Measurements from ENCODE around the gene CT45A10.
"Not testable (repeated sequence)": the region's sequence is repeated elsewhere in the genome, so short reads cannot be mapped to it uniquely, and the experiment has no call there.

CT45A10 gene

DNA sequence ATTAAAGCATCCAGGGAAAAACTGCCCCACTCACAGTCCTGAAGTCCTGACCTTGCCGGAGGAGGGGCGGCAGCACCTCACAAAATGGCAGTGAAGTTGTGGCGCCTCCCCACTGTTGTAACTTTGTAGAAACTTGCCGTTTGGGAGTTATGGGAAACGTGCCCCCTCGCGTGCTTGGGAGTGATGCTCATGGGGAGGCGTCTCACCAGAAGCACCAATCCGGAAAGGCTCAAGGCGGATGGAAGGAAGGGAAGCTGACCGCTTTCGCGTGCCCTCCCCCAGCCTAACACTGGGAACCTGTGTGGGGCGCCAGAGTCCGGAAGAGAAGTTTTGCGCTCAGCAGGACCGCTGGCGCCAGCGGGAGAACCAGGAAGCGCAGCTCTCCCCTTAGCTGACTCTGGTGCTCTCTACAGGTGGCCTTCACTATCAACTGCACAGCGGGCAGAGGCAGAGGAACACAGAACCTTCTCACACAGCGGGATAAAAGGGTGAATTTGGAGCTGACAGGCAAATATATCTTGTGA lies at the start of gene CT45A10, which contains the start of gene SAGE1:
TSS of gene CT45A10 (minus strand) at position 151 of the 524 bp plus-strand sequence. CDS start 8,100 bp downstream, outside the sequence.
TSS of gene SAGE1 (plus strand) at position 423 of the 524 bp plus-strand sequence. CDS start 2,527 bp downstream, outside the sequence.
- no peak for DNase-seq

DNA sequence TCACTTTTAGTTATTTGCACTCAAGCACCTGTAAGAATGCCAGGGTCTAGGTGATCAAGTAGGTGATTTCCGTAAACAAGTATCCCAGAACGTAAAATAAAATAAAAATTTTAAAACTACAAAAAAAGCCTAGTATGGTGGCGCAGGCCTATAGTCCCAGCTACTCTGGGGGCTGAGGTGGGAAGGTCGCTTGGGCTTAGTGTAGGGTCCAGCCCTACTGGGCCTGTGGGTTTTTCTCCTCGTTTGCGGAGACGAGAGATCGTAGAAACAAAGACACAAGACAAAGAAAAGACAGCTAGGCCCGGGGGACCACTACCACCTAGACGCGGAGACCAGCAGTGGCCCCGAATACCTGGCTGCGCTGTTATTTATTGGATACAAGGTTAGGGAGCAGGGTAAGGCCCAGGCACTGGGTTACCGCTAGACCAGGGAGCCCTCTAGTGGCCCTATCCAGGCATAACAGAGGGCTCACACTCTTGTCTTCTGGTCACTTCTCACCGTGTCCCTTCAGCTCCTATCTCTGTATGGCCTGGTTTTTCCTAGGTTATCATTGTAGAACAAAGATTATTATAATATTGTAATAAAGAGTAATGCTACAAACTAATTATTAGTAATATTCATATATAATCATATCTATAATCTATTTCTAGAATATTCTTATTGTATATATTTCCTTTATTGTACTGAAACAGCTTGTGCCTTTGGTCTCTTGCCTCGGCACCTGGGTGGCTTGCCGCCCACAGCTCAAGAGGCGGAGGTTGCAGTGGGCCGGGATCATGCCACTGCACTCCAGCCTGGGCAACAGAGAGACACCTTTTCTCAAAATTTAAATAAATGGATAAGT lies 38.6 kb upstream of the CT45A10 start:
- no peak for DNase-seq

GRCh38 chrX:135927897-135928296 lies 34.7 kb upstream of the CT45A10 start:
- DNase-seq = no peak

DNA sequence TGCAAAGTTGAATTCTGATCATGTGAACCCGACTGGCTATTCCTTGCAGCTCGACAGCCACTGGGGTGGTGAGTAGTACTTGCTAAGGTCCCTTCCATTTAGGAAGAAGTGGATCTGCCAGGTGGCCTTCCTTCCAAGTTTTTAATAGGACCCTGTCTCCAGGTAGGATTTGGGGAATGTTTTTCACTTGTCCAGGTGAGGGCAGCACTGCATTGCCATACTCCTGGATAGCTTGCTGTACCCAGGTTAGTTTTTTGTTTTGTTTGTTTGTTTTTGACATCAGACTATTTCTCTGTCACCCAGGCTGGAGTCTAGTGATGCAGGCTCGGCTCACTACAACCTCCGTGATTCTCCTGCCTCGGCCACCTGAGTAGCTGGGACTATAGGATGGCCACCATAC lies 30.1 kb upstream of the CT45A10 start:
- DNase-seq = no peak

GRCh38 chrX:135920516-135920915 lies 27.3 kb upstream of the CT45A10 start:
- DNase-seq = not testable (repeated sequence)

GRCh38 chrX:135914404-135914803 lies 21.2 kb upstream of the CT45A10 start:
- DNase-seq = no peak

GRCh38 chrX:135910251-135910650 lies 17.0 kb upstream of the CT45A10 start:
- no peak for DNase-seq

GRCh38 chrX:135892781-135893180 lies 463 bp downstream of the CT45A10 start:
- no peak for DNase-seq

GRCh38 chrX:135890087-135890585 lies 3.1 kb downstream of the CT45A10 start:
- no peak for DNase-seq

- not testable (repeated sequence) for DNase-seq
These were observed 4.3 kb downstream of the CT45A10 start for GRCh38 chrX:135888976-135889375.

GRCh38 chrX:135888230-135888629 lies 5.0 kb downstream of the CT45A10 start:
- not testable (repeated sequence) for DNase-seq

DNA sequence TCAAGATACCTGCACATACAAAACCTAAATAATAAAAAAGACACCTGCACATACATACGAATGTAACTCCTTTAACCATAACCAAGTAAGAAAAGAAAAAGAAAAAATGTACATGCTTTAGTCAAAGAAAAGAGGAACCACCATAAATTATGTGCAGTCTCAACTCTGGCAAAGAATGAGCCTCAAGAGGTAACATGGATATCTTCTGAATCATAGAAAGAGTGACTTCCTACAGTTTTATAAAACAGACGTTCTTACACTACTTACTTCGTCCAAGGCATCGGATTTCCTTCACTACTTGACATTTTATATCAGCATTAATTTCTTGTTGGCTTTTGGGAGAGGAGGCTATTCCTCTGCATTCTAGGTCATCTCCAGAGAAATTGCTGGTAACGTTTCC lies 10.5 kb downstream of the CT45A10 start:
- not testable (repeated sequence) for DNase-seq

DNA sequence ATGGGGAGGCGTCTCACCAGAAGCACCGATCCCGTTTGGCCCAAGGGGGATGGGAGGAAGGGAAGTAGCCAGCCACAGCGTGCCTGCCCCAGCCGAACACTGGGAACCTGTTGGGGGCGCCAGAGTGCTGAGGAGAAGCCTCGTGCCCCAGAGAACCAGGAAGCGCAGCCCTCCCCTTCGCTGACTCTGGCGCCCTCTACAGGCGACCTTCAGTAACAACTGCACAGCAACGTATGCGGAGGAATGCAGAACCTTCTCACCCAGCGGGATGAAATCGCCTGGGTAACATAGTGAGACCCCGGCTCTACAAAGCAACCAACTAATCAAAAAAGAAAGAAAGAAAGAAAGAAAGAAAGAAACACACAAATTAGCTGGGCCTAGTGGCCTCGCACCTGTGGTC lies 21.5 kb downstream of the CT45A10 start, which contains the start of gene CT45A9:
TSS of gene CT45A9 (minus strand) at position 101 of the 400 bp plus-strand sequence. CDS start 3,751 bp downstream, outside the sequence.
- DNase-seq = not testable (repeated sequence)

GRCh38 chrX:135854438-135854837 lies 38.8 kb downstream of the CT45A10 start, which contains the start of gene CT45A8:
CT45A8 (minus strand) TSS chrX:135854538; CDS start chrX:135850783, 3,755 bp downstream.
- DNase-seq = not testable (repeated sequence)

- DNase-seq = not testable (repeated sequence)
These were observed 56.1 kb downstream of the CT45A10 start, which contains the start of gene CT45A7 for GRCh38 chrX:135837180-135837579. CT45A7 (minus strand) TSS chrX:135837280; CDS start chrX:135833533, 3,747 bp downstream.

Measured in NCI-H524 treated with DMSO at 0.1 percent for 48 hours (cell line).